ENCODE results near the gene NUDT19. TPM values are rescaled to one million over a fixed set of nuclear protein-coding genes. Genes with fewer than 3 reads are reported as not detected.

Gene NUDT19
- total RNA-seq, 4 donors from 2014 or later, result 14.2 to 25.1 (median 18.6) TPM

- 81% methylated on average over 3 of the region's 3 CpGs for WGBS
- no peaks in the 10 kb centered on the region for H3K9me3 ChIP-seq
- TF ChIP-seq POLR2A (IDR thresholded peaks at IDR 0.05) (no peak), EP300 (IDR thresholded peaks at IDR 0.05) (no peak), POLR2AphosphoS5 (IDR thresholded peaks at IDR 0.05) (no peak)
- TF ChIP-seq, protein P1, sequence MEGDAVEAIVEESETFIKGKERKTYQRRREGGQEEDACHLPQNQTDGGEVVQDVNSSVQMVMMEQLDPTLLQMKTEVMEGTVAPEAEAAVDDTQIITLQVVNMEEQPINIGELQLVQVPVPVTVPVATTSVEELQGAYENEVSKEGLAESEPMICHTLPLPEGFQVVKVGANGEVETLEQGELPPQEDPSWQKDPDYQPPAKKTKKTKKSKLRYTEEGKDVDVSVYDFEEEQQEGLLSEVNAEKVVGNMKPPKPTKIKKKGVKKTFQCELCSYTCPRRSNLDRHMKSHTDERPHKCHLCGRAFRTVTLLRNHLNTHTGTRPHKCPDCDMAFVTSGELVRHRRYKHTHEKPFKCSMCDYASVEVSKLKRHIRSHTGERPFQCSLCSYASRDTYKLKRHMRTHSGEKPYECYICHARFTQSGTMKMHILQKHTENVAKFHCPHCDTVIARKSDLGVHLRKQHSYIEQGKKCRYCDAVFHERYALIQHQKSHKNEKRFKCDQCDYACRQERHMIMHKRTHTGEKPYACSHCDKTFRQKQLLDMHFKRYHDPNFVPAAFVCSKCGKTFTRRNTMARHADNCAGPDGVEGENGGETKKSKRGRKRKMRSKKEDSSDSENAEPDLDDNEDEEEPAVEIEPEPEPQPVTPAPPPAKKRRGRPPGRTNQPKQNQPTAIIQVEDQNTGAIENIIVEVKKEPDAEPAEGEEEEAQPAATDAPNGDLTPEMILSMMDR (IDR thresholded peaks at IDR 0.05), result no peak
Measured at GRCh38 chr19:32669310-32669709, 22.3 kb upstream of the NUDT19 start.

DNA sequence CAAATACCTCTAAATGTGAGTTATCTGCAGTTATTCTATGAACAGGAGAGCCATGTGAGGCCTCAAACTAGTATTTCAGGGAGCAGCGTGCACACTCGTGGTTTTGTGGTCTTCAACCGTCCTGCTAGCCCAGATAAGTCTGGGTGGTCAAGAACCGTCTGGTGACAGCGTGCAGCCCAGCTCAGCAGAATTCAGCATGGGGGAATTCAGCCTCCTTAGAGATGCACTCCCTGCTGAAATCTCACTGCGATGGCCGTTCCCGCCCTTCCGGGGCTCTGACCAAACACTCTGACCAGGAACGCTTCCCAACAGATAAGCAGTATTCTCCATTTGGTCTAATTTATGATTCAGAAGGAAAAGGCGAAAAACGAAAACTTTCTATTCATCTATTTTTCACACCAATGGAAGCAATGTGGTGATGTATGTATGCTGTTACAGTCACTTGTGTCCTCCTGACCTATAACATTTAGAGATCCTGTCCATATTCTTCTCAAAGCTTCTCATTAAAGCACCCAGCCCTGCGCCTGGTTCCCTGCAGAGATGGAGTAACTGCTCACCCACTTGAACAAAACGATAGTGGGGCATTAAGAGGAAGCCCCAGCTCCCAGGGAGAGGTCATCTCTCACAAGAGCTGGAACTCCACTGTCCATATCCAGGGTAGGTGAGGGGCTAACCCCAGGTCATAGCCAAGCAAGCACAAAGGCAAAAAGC lies 19.6 kb upstream of the NUDT19 start:
- Histone ChIP-seq H3K4me3 (no peak overlapping the region), H3K9me3 (no peaks in the 10 kb centered on the region), H3K27ac (no peak overlapping the region), H3K4me1 (peaks cover 50% of the 10 kb centered on the region), H3K27me3 (peaks cover 13% of the 10 kb centered on the region), H3K36me3 (no peaks in the 10 kb centered on the region)
- DNase-seq (ENCODE audit: low spot score in 2 of 2), result no peak
- TF ChIP-seq, protein P1 (IDR thresholded peaks at IDR 0.05), result no peak
- TF ChIP-seq EP300 (IDR thresholded peaks at IDR 0.05) (no peak), POLR2A (IDR thresholded peaks at IDR 0.05) (no peak), POLR2AphosphoS5 (IDR thresholded peaks at IDR 0.05) (no peak)
- 76% methylated on average over 14 of the region's 14 CpGs for WGBS

More at GRCh38 chr19:32669310-32669709, 22.3 kb upstream of the NUDT19 start:
- H3K4me1 ChIP-seq, result peaks cover 31% of the 10 kb centered on the region
- DNase-seq (ENCODE audit: low spot score in 2 of 2), result no peak
- no peaks in the 10 kb centered on the region for H3K27me3 ChIP-seq
- H3K27ac ChIP-seq, result no peak overlapping the region
- no peaks in the 10 kb centered on the region for H3K36me3 ChIP-seq
- H3K4me3 ChIP-seq, result no peak overlapping the region

DNA sequence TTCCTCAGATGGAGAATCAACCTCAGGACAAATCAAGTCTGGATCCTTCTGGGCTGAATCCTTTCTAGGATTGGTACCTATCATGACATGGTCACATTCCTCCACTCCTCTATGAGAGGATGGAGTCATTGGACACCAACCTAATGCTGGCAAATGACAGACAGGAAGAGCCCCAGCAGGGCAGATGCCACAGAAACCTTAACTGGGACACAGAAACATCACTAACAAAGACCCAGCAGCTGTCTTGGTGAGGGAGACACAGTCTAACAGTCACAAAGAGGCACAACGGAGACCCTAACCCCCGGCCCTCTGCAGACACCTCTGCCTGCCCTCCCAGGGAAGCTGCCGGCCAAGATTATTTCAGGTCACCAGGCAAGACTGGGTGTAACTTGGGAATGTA lies 18.8 kb upstream of the NUDT19 start:
- DNase-seq (ENCODE audit: low spot score in 2 of 2), result no peak
- peaks cover 18% of the 10 kb centered on the region for H3K27me3 ChIP-seq
- H3K36me3 ChIP-seq, result no peaks in the 10 kb centered on the region
- H3K4me1 ChIP-seq, result peaks cover 50% of the 10 kb centered on the region
- no peak overlapping the region for H3K4me3 ChIP-seq
- H3K27ac ChIP-seq, result no peak overlapping the region
- TF ChIP-seq POLR2A (IDR thresholded peaks at IDR 0.05) (no peak), EP300 (IDR thresholded peaks at IDR 0.05) (no peak), POLR2AphosphoS5 (IDR thresholded peaks at IDR 0.05) (no peak)
- TF ChIP-seq, protein P1 (IDR thresholded peaks at IDR 0.05), result no peak
- 69% methylated on average over 2 of the region's 3 CpGs for WGBS
- no peaks in the 10 kb centered on the region for H3K9me3 ChIP-seq

- Histone ChIP-seq H3K4me1 (peaks cover 50% of the 10 kb centered on the region), H3K9me3 (no peaks in the 10 kb centered on the region), H3K27ac (no peak overlapping the region), H3K27me3 (peaks cover 18% of the 10 kb centered on the region), H3K4me3 (peak overlapping the region; percentile 79), H3K36me3 (no peaks in the 10 kb centered on the region)
- DNase-seq (ENCODE audit: low spot score in 2 of 2), result no peak
- TF ChIP-seq POLR2AphosphoS5 (IDR thresholded peaks at IDR 0.05) (no peak), EP300 (IDR thresholded peaks at IDR 0.05) (no peak)
- 69% methylated on average over 6 of the region's 10 CpGs for WGBS
Measured at GRCh38 chr19:32673573-32673972, 18.0 kb upstream of the NUDT19 start.

DNA sequence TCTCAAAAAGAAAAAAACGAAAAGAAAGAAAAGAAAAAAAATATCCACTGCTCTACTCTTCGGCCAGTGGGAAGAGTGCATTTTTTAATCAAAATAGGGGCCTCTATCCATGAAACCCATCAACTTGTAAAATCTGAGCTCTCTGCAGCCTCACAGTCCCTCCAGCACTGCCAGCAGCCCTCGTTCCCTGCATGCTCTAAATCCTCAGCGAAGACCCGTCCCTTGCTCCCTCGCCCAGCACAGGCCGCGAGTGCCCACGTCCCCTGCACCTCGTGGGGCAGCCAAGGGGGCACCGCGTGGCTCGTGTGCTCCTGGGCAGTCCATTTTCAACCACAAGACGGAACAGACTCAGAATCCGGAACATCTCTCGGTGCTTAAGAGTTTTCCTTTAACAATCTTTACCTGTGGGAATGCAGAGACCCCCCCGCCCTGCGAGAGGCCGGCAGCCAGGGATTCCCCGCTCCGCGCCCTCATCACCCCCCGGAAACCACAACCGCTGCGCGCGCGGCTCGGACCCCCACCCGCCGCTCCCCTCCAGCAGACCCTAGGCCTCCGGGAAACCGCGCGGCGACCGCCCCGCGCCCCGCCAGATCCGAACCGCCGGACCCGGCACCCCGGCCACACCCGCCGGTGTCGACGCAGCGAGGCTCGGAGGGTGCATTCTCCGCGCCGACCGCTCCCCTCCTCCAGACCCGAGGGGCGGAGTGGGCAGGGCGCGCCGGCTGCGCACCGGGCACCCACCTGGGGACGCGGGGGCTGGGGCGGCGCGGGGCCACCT lies 17.3 kb upstream of the NUDT19 start:
- 2% methylated on average over 35 of the region's 67 CpGs for WGBS

More for the DNA sequence above, 17.3 kb upstream of the NUDT19 start:
- Histone ChIP-seq H3K4me3 (peak overlapping the region; percentile 79), H3K9me3 (no peaks in the 10 kb centered on the region), H3K36me3 (no peaks in the 10 kb centered on the region), H3K4me1 (peaks cover 50% of the 10 kb centered on the region), H3K27me3 (peaks cover 18% of the 10 kb centered on the region), H3K27ac (peak overlapping the region; percentile 75)
- no peak for TF ChIP-seq EP300 (IDR thresholded peaks at IDR 0.05)
- TF ChIP-seq POLR2AphosphoS5 (IDR thresholded peaks at IDR 0.05), result no peak
- TF ChIP-seq POLR2A (IDR thresholded peaks at IDR 0.05), result no peak
- TF ChIP-seq, protein P1 (IDR thresholded peaks at IDR 0.05), result no peak
- no peak for DNase-seq (ENCODE audit: low spot score in 2 of 2)

All from suprapubic skin (tissue), 4 donors.